ENCODE data around the gene STYX.
"Not testable (repeated sequence)": the region's sequence is repeated elsewhere in the genome, so short reads cannot be mapped to it uniquely, and the experiment has no call there.

Gene STYX

GRCh38 chr14:52727509-52727908 is 2.5 kb upstream of the STYX start:
- DNase-seq (ENCODE audit: low read depth) = not testable (repeated sequence)

- DNase-seq (ENCODE audit: low read depth) = not testable (repeated sequence)
These were observed 931 bp upstream of the STYX start for GRCh38 chr14:52729035-52729434.

DNA sequence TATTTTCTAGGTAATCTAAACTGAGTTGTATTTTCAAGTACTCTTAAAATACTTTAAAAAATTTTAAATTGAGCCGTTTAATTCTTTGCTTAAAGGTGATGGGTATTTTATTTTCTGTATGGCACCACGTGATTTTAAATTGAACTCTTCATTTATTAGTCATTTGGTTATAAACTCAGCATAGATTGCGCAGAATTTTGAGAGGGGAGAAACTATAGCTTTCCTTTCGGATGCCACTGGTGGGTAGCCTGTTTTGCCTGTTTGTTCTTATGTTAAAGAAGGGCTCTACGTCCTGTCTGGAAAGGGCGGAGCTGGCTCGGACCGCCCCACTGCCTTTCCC is 411 bp upstream of the STYX start:
- no peak for DNase-seq (ENCODE audit: low read depth)

- DNase-seq (ENCODE audit: low read depth) = no peak
These were observed 744 bp downstream of the STYX start for GRCh38 chr14:52730709-52731111.

DNA sequence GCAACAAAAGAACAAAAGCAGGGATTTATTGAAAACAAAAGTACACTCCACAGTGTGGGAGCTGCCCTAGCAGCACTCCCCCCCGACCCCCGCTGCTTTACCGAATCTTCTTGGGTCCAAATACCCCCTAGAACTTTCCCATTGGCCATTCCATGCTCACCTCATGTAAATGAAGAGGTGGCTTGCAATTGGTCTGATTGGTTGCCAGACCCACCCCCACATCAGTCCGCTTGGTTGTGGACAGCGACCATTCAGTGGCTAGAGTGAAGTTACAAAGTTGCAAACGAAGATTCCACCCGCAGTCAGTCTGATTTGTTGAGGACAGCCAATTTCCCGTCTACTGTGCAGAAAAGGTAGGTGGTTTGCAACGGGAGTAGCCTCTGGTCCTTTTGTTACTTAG is 3.9 kb downstream of the STYX start:
- no peak for DNase-seq (ENCODE audit: low read depth)

DNA sequence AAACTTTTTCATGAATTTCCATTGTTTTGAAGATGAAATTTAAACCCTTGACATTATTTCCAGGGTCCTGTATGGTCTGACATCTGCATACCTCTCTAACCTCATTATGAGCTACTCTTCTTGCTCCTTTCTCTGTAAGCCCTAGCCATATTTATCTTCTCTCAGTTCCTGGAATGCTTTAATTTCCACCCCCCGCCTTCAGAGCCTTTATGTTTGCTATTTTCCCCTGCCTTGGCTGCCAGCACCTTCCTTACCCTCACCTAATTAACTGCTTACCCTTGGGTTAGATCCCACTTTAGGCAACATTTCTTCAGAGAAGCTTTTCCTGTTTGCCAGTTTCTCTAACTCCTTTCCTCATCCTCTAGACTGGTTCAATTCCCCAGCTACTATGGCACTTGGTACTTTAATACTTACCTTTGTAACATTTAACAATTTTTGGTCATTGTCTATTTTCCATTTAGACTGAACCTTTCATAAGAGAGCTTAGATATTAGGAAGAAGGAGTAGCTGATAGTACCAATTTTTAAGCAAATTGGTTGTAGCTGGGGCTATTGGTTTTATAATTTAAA is 6.0 kb downstream of the STYX start:
- DNase-seq (ENCODE audit: low read depth) = no peak

- no peak for DNase-seq (ENCODE audit: low read depth)
These were observed 8.4 kb downstream of the STYX start for GRCh38 chr14:52738409-52738808.

- DNase-seq (ENCODE audit: low read depth) = no peak
These were observed 10.8 kb downstream of the STYX start for GRCh38 chr14:52740751-52741150.

DNA sequence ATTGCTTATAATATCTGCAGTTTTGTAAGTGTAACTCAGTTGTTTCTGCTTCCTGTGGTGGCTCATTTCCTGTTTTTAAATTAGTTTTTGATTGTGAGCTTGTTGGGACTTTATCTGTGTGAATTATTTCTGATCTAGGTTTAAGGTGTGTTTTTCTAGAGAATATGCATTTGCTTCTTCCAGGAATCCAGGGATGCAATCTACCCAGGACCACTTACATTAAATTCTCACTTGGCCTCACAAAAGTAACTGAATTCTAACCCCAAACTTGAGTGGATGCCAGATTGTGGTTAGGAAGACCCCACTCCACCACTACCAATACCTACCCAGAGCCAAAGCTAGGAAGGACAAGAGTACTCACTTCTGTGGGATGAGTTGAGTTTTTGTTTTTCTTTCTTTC is 11.9 kb downstream of the STYX start:
- no peak for DNase-seq (ENCODE audit: low read depth)

GRCh38 chr14:52748647-52749292 is 18.8 kb downstream of the STYX start:
- DNase-seq (ENCODE audit: low read depth) = no peak

DNA sequence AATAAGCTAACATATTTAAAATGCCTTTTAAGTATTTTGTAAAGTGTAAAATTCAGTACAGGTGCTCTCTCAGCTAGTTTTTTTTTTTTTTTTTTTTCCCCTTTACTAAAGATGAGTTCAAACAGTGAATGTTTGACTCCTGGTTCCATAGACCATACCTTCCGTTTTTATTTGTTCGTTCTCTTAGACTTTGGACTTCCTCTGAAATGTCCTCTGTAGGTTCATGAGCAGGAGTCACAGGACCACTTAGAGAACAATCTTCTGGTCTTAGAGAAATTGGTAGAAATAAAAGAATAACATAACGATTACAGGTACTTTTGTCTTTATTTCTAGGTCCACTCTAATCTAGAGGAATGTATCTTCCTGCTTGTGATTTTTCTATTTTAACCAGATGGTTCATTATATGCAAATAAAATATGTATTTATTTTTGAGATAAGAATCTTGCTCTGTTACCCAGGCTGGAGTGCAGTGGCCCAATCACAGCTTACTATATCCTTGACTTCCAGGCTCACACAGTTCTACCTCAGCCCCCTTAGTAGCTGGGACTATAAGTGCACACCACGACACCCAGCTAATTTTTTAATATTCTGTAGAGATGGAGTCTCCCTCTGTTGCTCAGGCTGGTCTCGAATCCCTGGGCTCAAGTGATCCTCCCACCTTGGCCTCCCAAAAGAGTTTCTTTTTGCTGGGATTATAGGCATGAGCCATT is 25.8 kb downstream of the STYX start:
- DNase-seq (ENCODE audit: low read depth) = no peak

DNA sequence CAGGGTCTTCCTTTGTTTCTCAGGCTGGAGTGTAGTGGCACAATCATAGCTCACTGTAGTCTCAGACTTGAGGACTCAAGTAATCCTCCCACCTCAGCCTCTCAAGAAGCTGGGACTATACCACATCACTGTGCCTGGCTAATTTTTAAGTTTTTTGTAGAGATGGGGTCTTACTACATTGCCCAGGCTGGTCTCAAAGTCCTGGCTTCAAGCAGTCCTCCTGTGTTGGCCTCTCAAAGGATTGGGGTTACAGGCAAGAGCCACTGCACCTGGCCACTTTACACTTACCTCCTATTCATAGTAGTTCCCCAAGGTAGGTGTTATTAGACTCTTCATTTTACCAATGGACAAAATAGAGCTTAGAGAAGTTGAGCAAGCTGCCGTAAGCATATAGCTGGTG is 29.2 kb downstream of the STYX start:
- DNase-seq (ENCODE audit: low read depth) = no peak

DNA sequence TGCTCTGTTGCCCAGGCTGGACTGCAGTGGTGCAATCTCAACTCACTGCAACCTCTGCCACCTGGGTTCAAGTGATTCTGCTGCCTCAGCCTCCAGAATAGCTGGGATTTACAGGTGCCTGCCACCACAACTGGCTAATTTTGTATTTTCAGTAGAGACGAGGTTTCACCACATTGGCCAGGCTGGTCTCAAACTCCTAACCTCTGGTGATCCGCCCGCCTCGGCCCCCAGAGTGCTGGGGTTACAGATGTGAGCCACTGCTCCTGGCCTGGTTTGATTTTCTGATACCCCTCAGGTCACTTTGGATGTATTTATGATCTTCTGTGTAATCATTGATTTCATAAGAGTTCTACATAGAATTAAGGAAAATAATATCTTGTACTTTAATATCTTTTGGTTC is 33.0 kb downstream of the STYX start:
- not testable (repeated sequence) for DNase-seq (ENCODE audit: low read depth)

- DNase-seq (ENCODE audit: low read depth) = no peak
These were observed 37.3 kb downstream of the STYX start for GRCh38 chr14:52767058-52767833.

GRCh38 chr14:52769887-52770286 is 39.9 kb downstream of the STYX start:
- no peak for DNase-seq (ENCODE audit: low read depth)

DNA sequence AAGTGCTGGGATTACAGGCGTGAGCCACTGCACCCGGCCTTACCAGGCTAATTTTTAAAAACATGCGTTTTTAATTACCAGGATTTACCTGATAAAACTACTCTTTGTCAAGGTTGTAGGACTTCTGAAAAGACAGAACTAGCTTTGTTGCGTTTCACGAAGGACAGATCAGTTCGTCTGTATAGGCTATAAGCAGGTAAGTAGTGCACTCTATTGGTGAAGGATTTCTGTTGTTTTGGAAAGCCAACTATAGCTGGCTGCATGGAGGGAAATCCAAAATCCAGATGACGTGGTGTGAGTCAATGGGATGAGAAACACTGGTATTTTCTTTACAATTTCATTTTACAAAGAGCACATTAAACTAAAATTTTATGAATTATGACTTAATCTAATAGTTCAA is 46.9 kb downstream of the STYX start:
- DNase-seq (ENCODE audit: low read depth) = no peak

DNA sequence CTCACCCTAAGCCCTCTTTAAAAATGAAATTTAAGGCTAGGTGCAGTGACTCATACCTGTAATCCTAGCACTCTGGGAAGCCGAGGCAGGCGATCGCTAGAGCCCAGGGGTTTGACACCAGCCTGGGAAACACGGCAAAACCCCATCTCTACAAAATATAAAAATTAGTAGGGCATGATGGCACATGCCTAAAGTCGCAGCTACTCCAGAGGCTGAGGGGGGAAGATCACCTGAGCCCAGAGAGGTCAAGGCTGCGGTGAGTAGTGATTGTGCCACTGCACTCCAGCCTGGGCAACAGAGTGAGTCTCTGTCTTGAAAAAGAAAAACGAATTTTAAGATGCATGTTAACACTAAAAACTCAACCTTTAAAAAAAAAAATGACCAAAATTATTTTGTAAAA is 48.7 kb downstream of the STYX start:
- DNase-seq (ENCODE audit: low read depth) = no peak

DNA sequence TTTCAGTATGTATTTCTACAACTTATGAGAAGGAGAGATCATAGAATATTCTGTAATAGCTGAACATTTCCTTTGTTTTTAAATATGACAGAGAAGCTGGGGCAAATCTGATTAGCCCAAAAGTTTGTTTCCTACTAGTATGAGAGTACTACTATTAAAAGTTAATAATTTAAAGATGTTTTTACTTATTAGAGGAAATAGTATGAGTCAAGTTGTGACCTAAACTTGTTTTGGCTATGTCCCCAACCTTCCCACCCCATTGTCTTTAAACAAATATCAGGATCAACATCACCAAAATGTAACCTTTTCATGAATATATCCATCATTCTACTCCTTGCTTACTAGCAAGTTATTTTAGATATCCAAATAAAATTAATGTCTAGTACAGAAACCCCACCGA is 50.9 kb downstream of the STYX start:
- no peak for DNase-seq (ENCODE audit: low read depth)

- no peak for DNase-seq (ENCODE audit: low read depth)
These were observed 51.7 kb downstream of the STYX start for GRCh38 chr14:52781629-52782028.

DNA sequence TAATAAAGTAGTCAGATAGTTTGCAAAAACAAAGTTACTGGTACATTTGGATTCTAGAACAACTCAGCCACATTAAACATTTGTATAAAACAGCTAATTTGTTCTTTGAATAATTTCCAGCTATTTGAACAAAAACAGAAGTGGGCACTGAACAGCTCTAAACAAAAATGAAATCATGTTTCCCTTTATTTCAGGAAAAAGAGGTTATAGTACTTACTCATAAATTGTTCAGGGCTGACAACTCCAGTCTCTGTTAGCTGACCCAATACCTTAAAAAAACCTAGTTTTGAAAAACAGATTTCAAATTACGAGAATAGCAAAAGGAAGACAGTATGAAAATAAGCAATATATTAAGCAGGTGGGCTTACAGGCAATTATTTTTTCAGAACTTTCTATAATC is 53.2 kb downstream of the STYX start:
- no peak for DNase-seq (ENCODE audit: low read depth)

GRCh38 chr14:52786887-52787286 is 56.9 kb downstream of the STYX start:
- DNase-seq (ENCODE audit: low read depth) = no peak

DNA sequence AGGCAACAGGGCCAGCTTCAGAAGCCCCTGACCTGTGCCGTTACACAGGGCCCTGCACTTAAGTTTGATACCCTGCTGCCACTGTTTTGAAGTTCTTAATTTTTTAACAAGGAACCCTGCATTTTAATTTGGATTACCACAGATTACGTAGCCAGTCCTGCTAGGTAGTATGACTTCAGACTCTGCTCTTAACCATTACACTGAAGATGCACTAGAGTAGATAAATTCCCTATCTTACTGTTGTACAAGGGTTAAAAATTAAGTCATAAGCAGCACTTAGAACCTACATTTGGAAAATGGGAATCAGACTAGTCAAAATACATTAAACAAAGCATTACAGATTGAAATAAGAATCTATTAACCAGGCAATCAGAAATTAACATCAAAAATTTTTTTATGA is 59.2 kb downstream of the STYX start:
- DNase-seq (ENCODE audit: low read depth) = no peak
